ENCODE data around the gene UNC13A.

Gene UNC13A

GRCh38 chr19:17659996-17660395 lies 28.2 kb downstream of the UNC13A start:
- DNase-seq, result no peak

- DNase-seq, result no peak
These were observed 29.5 kb downstream of the UNC13A start for GRCh38 chr19:17658666-17659065.

- DNase-seq, result no peak
These were observed 29.9 kb downstream of the UNC13A start for GRCh38 chr19:17658240-17658639.

- DNase-seq, result no peak
These were observed 31.2 kb downstream of the UNC13A start for GRCh38 chr19:17656970-17657369.

- DNase-seq, result no peak
These were observed 32.2 kb downstream of the UNC13A start for GRCh38 chr19:17655751-17656472.

GRCh38 chr19:17654993-17655392 lies 33.2 kb downstream of the UNC13A start:
- no peak for DNase-seq

- DNase-seq, result no peak
These were observed 35.5 kb downstream of the UNC13A start for GRCh38 chr19:17652627-17653026.

GRCh38 chr19:17648786-17649185 lies 39.4 kb downstream of the UNC13A start:
- no peak for DNase-seq

- no peak for DNase-seq
These were observed 40.0 kb downstream of the UNC13A start for GRCh38 chr19:17648097-17648660.

GRCh38 chr19:17647071-17648020 lies 40.8 kb downstream of the UNC13A start:
- DNase-seq, result no peak

- DNase-seq, result no peak
These were observed 41.7 kb downstream of the UNC13A start for GRCh38 chr19:17646441-17646840.

- DNase-seq, result no peak
These were observed 42.7 kb downstream of the UNC13A start for GRCh38 chr19:17645339-17645963.

- no peak for DNase-seq
These were observed 45.5 kb downstream of the UNC13A start for GRCh38 chr19:17642656-17643055.

- DNase-seq, result no peak
These were observed 46.3 kb downstream of the UNC13A start for GRCh38 chr19:17641846-17642245.

GRCh38 chr19:17641181-17641580 lies 47.0 kb downstream of the UNC13A start:
- DNase-seq, result no peak

- no peak for DNase-seq
These were observed 54.5 kb downstream of the UNC13A start for GRCh38 chr19:17633700-17634099.

GRCh38 chr19:17632577-17632976 lies 55.6 kb downstream of the UNC13A start:
- no peak for DNase-seq

- DNase-seq, result no peak
These were observed 58.4 kb downstream of the UNC13A start for GRCh38 chr19:17629760-17630159.

- no peak for DNase-seq
These were observed 60.2 kb downstream of the UNC13A start for GRCh38 chr19:17627921-17628320.

- DNase-seq, result no peak
These were observed 61.0 kb downstream of the UNC13A start for GRCh38 chr19:17627161-17627560.

GRCh38 chr19:17626456-17627015 lies 61.6 kb downstream of the UNC13A start:
- DNase-seq, result no peak

- DNase-seq, result no peak
These were observed 62.2 kb downstream of the UNC13A start for GRCh38 chr19:17625980-17626379.

- DNase-seq, result no peak
These were observed 63.1 kb downstream of the UNC13A start for GRCh38 chr19:17625043-17625442.

Measured in inflammatory macrophage (primary cell).